ENCODE data around the gene GJC2.

The GJC2 gene

DNA sequence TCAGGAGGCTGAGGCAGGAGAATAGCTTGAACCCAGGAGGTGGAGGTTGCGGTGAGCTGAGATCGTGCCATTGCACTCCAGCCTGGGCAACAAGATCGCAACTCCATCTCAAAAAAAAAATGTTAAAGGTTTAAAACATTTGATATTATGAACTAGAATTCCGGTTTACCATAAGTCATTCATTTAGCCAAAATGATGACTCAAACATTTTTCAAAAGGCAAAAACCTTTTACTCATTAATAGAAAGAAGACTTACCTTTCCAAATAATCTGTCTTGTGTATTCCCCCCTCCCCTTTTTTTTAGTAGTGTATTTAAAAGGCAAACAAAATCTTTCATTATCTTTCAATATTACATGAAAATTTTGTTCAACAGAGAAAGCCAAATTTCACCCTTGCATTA is 32.4 kb upstream of the GJC2 start:
- DNase-seq = no peak

DNA sequence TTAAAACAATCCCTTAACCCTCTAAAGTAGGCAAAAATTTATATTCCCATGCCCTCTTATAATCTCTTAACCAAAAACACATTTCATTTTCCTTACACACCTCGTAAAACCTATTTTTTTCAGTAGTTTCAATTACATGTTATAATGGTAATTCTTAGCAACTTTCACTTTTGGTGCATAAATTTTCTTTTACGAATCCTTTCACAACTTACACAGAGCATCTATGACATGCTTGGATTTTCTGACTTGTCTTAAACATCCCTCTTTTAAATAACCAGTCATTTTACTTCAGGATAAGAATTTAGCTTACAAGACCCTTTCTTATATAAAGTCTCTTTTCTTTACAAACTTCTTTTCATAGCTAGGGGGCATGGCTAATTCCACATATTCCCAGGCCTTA is 31.7 kb upstream of the GJC2 start:
- no peak for DNase-seq

GRCh38 chr1:228120351-228120750 is 29.4 kb upstream of the GJC2 start:
- DNase-seq = no peak

- DNase-seq = no peak
Observed at GRCh38 chr1:228120857-228121489, 28.8 kb upstream of the GJC2 start.

GRCh38 chr1:228122921-228123441 is 26.7 kb upstream of the GJC2 start:
- no peak for DNase-seq

DNA sequence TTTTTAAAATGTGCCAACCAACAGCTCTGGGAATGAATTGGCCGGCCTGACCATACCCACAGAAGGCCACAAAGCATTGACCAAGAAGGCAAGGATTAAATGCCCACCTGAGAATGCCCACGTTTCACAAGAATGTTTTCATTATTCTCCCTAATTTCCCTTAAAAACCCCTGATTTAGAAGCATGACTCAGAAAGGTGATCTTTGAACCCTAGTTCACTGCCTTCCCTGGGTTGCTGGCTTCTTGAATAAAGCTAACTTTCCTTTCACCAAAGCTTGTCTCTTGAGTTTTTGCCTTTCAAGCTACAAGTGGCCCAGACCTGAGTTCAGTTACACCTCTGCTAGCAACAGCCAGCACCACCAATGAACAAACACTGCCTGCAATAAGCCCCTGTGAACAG is 26.2 kb upstream of the GJC2 start:
- no peak for DNase-seq

- DNase-seq = no peak
Observed at GRCh38 chr1:228125185-228125584, 24.5 kb upstream of the GJC2 start.

- no peak for DNase-seq
Observed at GRCh38 chr1:228131766-228132165, 18.0 kb upstream of the GJC2 start.

- DNase-seq = no peak
Observed at GRCh38 chr1:228134591-228134990, 15.1 kb upstream of the GJC2 start.

- DNase-seq = no peak
Observed at GRCh38 chr1:228136901-228137300, 12.8 kb upstream of the GJC2 start.

DNA sequence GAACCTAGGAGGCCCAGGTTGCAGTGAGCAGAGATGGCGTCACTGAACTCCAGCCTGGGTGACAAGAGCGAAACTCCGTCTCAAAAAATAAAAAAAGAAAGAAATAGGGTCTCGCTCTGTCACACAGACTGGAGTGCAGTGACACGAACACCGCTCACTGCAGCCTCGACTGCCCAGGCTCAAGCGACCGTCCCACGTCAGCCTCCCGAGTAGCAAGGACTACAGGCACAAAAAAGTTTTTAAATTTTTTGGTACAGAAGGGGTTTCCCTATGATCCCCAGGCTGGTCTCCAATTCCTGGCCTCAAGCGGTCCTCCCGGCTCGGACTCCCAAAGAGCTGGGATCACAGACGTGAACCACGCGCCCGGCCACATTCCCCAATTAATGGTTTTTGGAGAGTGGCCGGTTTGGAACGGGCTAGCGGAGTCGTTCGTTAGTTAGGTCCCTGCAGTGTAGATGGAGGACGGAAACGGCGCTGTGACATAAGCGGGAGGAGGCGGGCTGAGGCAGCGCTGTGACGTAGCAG is 10.3 kb upstream of the GJC2 start:
- DNase-seq = no peak

DNA sequence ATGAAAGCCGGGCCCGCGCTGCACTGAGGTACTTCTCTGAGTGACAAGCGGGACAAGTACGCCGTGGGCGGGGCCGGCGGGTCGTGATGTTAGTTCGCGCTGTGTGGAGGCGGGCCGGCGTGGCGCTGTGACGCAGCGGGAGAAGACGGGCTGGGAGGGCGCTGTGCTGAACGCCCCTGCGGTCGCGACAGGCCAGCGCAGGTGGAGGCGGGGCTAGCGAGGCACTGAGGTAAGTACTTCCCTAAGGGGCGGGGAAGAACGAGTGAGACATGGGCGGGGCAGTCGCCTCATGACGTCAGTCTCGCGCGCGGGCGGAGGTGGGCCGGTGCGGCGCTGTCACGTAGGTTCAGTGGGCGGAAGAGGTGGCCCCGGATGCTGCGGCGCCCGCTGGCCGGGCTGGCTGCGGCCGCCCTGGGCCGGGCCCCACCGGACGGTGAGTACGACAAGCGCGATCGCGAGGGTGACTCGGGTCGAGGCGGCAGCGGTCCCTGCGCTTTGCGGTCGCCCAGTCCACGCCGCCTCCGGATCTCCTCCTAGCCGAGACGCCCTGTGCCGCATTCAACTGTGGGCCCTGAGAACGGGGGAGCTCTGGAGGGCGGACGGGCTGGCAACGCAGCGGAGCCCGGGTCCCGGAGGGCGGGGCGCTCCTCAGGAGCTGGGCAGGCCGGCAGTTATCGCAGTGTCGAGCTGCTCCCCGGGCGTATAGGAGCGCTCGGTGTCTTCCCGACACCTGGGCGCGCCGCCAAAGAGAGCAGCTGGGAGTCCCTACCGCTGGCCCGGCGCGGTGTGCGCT is 9.6 kb upstream of the GJC2 start, which contains the start of gene GUK1:
GUK1 (plus strand) TSS at position 349 of the 793 bp plus-strand sequence; CDS start at position 373, 24 bp downstream.
- DNase-seq = peak; percentile 100

DNA sequence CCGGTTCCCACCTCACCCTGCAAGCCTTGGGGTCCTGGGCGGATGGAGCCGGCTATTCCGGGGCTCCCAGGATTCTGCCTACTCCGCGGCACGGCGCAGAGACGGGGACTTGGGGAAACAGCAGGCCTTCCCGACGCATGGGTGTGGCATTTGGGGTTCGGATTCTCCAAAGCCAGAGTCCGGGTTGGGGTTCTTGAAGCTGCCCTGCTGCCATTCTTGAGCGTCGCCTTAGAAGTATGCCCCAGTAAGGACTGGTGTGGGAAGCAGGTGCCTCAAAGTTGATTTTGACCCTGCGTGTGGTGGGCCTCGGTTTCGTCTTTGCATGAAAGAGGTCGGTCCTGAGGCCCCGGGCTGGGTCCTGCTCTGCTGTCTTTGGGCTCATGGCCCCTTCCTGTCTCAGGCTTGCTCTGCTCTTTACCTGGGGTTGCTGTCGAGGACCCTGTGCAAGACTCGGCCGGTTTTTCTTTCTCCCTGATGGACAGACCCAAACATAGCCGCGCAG is 9.0 kb upstream of the GJC2 start:
- DNase-seq = no peak

DNA sequence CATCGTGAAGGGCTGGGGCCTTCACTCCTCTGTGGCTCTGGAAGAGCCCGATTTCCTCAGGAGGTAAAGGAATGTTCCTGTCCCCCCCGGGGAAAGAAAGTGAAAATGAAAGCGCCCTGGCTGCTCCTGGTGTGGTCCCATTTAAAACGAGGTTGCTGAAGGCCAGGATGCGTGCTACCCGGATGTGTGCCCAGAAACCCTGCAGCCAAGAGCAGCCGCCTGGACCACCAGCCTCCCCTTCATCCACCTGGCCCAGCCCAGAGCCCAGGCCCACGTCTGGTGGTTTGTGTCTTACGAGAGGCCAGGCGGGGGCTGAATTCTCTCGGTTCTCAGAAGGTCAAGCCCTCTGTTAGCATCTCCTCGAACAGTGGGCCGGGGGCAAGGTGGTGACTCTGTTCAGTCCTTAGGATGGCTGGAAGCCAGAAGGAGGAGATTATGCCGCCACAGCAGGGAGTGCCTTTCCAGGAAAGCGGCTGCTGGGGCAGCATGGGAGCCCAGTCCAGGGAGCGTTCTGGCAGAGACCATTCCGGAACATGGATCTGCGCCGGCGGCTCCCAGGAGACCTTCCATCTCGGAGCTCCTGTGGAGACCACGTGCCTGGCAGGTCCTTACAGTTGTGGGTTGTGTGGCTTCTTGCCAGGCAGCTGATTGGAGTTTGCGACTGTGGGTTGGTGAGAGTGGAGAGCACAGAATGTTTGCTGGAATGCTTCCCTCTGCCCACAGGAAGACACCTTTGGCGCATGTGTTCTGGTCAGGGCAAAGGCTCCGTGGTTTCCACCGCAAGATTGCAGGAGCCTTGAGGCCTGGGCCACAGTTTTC is 8.3 kb upstream of the GJC2 start:
- DNase-seq = no peak

DNA sequence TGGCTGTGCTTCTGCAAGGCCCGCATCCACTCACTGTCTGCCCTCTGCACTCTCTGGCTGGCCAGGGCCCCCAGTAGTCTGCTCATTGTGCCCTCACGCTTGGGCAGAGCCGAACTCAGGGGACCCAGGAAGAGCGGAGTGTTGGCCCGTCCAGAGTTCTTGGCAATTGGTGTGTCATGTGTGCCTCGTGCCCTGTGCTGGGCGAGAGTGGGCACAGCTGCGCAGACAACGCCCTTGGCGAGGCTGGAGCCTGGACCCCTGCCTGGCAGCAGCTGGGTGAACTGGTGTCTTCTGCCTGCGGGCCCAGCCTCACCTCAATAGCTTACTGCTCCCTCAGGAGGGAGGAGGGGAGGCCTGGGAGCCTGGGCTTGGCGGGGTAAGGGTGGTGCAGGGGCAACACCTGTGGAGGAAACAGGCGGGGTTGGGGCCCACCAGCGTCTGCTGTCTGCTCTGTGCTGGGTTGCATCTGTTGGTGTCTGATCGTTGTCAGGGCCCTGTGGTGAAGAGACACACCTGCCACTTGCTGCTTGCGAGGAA is 7.5 kb upstream of the GJC2 start:
- DNase-seq = no peak

GRCh38 chr1:228142701-228143136 is 7.0 kb upstream of the GJC2 start:
- DNase-seq = no peak

GRCh38 chr1:228143480-228144192 is 6.1 kb upstream of the GJC2 start:
- DNase-seq = no peak

DNA sequence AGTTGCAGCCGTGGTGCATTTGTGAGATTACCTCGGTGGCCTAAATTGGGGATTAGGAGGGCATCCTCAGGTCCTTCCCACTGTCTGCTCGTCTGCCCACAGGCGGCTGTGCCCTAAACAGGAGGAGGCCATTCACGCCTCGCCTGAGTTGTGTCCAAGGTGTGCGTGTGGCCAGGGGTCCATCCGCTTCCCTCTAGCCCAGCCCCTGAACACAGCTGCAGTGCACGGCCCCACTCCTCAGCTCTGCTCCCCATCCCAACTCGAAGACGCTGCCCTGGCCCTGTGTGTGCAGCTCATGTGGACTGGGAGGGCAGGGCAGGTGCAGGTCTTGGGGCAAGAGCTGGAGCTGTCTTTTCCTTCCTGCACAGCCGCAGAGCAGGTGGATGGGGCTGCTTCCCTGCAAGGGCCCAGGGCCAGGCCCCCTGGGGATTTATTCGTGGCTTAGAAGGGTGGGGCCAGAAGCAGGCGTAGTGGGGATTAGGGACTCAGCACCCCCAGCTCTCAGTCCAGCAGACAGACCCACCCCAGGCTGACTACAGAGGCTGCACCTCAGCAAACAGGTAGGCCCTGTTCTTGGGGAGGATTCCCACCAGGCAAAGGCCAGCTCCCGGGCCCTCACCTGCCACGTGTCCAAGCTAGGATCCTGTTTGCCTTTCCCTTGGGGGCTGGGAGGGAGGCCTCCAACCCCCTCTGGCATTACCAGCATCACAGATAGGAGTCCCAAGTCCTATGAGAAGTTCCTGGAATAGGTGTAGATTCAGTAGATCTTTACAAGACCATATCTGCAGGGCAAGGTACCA is 5.3 kb upstream of the GJC2 start:
- DNase-seq = no peak

DNA sequence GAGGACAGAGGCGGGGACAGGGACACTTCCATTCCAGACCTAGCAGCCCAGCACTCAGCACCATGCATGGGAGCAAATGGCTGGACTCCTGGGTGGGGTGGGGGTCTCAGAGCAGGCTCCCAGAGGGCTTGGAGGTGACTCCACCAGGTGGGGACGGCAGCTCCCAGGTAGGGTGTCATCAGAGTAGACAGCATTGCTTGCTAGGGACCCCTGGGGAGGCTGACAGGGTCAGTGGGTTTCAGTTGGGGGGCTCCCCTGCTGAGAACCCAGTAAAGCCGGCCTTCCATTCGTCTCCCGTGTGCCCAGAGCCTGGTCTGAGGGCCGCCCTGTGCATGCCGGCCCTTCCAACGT is 4.8 kb upstream of the GJC2 start:
- DNase-seq = no peak

GRCh38 chr1:228145463-228146416 is 4.0 kb upstream of the GJC2 start:
- DNase-seq = no peak

Measured in NCI-H1048 (cell line).